GM06990 (cell line): ENCODE measurements around the gene AGMO.

Experiments
- DNase-seq: peaks from one replicate; pipeline ENCODE4 v3.0.0-alpha.2; 2011; ENCODE audit not compliant: insufficient read length; ENCODE audit errors: extremely low read depth
- H3K27me3 ChIP-seq: replicated peaks from 2 replicates; pipeline ENCODE4 v1.6.0; 2011; ENCODE audit warnings: low read length; ENCODE audit not compliant: control insufficient read depth, insufficient read depth
- H3K36me3 ChIP-seq: 2 replicates; pipeline ENCODE4 v1.5.1; 2011; ENCODE audit warnings: low read length; ENCODE audit not compliant: control insufficient read depth, insufficient read depth
- H3K4me3 ChIP-seq: replicated peaks from 2 replicates; pipeline ENCODE4 v1.5.1; 2011; ENCODE audit warnings: low read depth, mild to moderate bottlenecking, control low read depth, low read length
- TF ChIP-seq, protein P1 (sequence below): IDR thresholded peaks from 2 replicates; pipeline ENCODE4 v1.5.1; 2011; ENCODE audit warnings: low read length, control low read depth, mild to moderate bottlenecking, inconsistent platforms; ENCODE audit not compliant: insufficient read depth, poor library complexity, severe bottlenecking

Gene AGMO

DNA sequence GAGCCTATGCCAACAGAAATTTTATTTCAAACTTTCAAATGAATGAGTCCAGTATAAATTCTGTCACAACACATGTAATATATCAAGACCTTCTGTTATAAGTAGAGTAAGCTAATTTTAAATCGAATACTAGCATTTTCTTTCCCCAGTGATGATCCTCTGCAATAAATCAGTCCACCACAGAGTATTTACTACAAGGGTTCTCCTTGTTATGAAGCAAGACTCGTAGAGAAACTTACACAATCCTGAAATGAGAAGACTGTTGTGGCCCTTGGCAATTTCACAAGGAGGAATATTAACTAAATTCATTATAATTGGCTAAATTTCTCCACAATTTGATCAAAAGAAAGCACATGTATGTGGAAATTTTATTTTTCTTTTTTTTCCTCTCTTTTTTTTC is 346.8 kb downstream of the AGMO start:
- TF ChIP-seq, protein P1, sequence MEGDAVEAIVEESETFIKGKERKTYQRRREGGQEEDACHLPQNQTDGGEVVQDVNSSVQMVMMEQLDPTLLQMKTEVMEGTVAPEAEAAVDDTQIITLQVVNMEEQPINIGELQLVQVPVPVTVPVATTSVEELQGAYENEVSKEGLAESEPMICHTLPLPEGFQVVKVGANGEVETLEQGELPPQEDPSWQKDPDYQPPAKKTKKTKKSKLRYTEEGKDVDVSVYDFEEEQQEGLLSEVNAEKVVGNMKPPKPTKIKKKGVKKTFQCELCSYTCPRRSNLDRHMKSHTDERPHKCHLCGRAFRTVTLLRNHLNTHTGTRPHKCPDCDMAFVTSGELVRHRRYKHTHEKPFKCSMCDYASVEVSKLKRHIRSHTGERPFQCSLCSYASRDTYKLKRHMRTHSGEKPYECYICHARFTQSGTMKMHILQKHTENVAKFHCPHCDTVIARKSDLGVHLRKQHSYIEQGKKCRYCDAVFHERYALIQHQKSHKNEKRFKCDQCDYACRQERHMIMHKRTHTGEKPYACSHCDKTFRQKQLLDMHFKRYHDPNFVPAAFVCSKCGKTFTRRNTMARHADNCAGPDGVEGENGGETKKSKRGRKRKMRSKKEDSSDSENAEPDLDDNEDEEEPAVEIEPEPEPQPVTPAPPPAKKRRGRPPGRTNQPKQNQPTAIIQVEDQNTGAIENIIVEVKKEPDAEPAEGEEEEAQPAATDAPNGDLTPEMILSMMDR, result no peak
- Histone ChIP-seq H3K36me3 (no peaks in the 10 kb centered on the region), H3K4me3 (no peak overlapping the region), H3K27me3 (no peaks in the 10 kb centered on the region)
- DNase-seq, result no peak

DNA sequence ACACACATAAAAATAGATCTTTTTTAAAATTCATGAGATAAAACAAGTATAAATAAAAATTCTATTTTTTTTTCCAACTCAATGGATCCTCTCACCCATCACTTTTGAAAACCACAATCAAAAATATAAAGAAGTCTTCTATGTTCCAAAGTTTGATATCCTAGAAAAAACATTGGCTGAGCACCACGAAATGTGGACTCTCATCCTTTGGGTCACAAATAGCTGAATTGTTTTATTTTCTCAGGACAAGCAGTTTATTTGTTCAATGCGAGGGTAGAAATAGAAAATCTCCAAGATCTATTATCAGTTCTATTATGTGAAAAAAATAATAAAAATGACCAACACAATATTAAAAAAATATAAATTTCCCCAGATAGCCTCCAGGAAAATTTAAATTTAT is 348.7 kb downstream of the AGMO start:
- Histone ChIP-seq H3K4me3 (no peak overlapping the region), H3K36me3 (no peaks in the 10 kb centered on the region), H3K27me3 (no peaks in the 10 kb centered on the region)
- no peak for DNase-seq
- TF ChIP-seq, protein P1, result no peak

DNA sequence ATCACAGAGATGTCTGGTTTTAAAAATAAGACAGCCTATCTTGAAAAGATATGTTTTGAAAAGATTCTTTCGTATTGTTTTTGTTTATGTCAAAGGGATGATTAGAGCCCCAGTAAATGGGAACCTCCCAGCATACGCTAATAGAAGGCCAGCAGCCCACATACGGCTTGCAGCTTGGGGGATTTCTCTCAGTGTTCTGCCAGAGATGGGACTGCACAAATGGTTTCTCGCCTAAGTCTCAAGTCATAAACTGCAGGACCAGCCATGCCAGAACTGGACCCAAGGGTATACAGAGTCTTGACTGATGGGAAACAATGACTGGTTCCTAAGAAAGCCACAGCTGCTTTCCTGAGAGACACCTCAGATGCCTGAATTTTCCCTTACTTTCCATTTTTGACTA is 352.4 kb downstream of the AGMO start:
- TF ChIP-seq, protein P1, result no peak

DNA sequence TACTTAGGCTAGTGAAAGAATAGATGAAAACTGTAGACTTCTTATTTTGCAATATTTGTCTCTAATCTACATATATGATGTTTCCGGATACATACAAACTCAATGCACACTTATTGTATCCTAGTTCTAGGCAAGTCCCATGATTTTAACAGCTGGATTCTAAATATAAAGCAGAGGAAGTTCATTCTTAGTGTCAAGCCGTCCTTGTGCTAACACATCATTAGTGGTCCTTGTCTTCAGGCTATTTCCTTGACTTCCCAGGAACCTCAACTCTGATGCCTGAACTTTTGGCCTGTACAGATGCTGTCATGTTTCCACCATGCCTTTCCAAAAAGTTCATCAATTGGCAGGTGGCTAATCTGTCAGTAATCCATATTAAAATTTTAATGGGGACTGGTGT is 357.4 kb downstream of the AGMO start:
- DNase-seq, result no peak
- no peaks in the 10 kb centered on the region for H3K36me3 ChIP-seq
- no peaks in the 10 kb centered on the region for H3K27me3 ChIP-seq
- TF ChIP-seq, protein P1, result no peak
- H3K4me3 ChIP-seq, result no peak overlapping the region

More for the DNA sequence above, 352.4 kb downstream of the AGMO start:
- H3K36me3 ChIP-seq, result no peaks in the 10 kb centered on the region
- no peaks in the 10 kb centered on the region for H3K27me3 ChIP-seq
- no peak overlapping the region for H3K4me3 ChIP-seq
- no peak for DNase-seq

DNA sequence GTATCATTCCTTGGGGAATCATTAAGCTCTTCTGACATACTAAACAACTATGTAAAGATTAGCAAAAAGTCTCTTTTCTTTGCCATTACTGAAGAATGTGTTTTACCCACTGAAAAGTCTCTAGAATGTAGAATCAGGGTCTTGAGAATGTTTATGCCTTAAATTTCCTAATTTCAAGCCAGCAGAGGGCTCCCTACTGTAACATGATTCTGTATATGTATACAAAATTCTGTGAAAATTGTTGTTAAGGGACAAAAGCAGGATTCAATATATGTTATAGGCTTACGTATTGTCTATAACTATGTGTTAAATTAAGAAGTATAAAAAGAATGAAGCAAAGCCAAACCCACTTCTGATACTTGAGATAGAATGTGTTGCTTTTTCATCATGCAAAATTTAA is 362.3 kb downstream of the AGMO start:
- no peak for DNase-seq
- TF ChIP-seq, protein P1, result peak; percentile 23
- H3K36me3 ChIP-seq, result no peaks in the 10 kb centered on the region
- no peaks in the 10 kb centered on the region for H3K27me3 ChIP-seq
- no peak overlapping the region for H3K4me3 ChIP-seq
